ENCODE data around the gene CCT4.

The CCT4 gene

DNA sequence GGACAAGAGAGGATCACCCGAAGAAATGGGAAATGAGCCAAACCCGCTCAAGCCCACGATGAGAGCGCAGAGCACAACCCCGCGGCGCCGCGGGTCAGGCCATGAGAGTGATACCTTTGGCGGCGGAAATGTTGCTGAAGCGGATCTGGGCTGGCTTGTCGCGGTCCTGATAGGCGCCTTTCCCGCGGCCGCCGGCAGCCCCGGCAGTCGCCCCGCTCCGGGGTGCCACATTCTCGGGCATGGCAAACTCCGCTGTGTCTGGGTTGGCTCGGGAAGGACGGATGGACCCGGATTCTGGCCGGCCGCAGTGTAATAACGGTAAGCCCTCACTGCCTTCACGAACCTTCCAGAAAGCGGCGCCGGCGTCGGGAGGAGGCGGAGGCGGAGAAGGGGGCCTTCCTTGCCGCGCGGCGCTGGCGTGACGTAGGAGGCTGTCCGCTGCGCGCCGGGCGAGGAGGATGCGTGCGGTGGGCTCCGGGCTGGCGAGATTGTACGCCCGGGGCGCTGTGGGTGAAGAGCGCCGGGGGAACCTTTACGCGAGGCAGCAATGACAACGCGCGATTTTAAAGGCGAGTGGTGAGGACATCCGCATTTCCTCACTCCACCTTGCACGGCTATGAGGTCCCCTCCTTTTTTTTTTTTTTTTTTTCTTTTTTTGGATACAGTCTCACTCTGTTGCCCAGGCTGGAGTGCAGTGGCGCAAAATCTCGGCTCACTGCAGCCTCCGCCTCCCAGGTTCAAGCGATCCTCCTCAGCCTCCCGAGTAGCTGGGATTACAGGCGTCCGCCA, at the start of gene CCT4 (continued):
- TF ChIP-seq ZNF600 (tag by site-specific recombination; IDR thresholded peaks at IDR 0.05) (peak; percentile 48; the same call in 1 of the 2 replicates), FEZF1 (tag by site-specific recombination; IDR thresholded peaks at IDR 0.05) (no peak), ZNF223 (tag by site-specific recombination; IDR thresholded peaks at IDR 0.05) (no peak), GLIS2 (tag by site-specific recombination; IDR thresholded peaks at IDR 0.05) (peak; percentile 22; the same call in 1 of the 2 replicates), ZBTB17 (tag by site-specific recombination; IDR thresholded peaks at IDR 0.05) (peak; percentile 92), ZNF324 (tag by site-specific recombination; IDR thresholded peaks at IDR 0.05) (peak; percentile 73; the same call in 1 of the 2 replicates), ZNF155 (tag by site-specific recombination; IDR thresholded peaks at IDR 0.05) (no peak), ZFP69B (tag by site-specific recombination; IDR thresholded peaks at IDR 0.05) (no peak; the same call in 1 of the 2 replicates), ZNF211 (tag by site-specific recombination; IDR thresholded peaks at IDR 0.05; ENCODE audit: low read depth) (no peak), ZNF76 (tag by site-specific recombination; IDR thresholded peaks at IDR 0.05; ENCODE audit: borderline replicate concordance, low read depth) (peak; percentile 79), HOXC10 (CRISPR knock-in tag; IDR thresholded peaks at IDR 0.05) (no peak), ZNF133 (tag by site-specific recombination; IDR thresholded peaks at IDR 0.05) (no peak), KLF8 (tag by site-specific recombination; IDR thresholded peaks at IDR 0.05) (no peak; the same call in 1 of the 2 replicates), ZNF292 (tag by site-specific recombination; IDR thresholded peaks at IDR 0.05; ENCODE audit: borderline replicate concordance, low read depth) (no peak), ZNF701 (tag by site-specific recombination; IDR thresholded peaks at IDR 0.05) (no peak), KLF16 (tag by site-specific recombination; IDR thresholded peaks at IDR 0.05) (peak; percentile 77), ZNF423 (tag by site-specific recombination; IDR thresholded peaks at IDR 0.05) (no peak), ZNF302 (tag by site-specific recombination; IDR thresholded peaks at IDR 0.05; ENCODE audit: low read depth) (no peak), BCL11A (tag by site-specific recombination; IDR thresholded peaks at IDR 0.05; ENCODE audit: low read depth) (no peak), ZNF239 (tag by site-specific recombination; IDR thresholded peaks at IDR 0.05) (no peak), ZIC2 (tag by site-specific recombination; IDR thresholded peaks at IDR 0.05) (no peak), ZFP41 (tag by site-specific recombination; IDR thresholded peaks at IDR 0.05; ENCODE audit: borderline replicate concordance) (no peak), SCRT2 (tag by site-specific recombination; IDR thresholded peaks at IDR 0.05) (no peak), SETDB1 (IDR thresholded peaks at IDR 0.05; ENCODE audit: insufficient read length, low read length) (no peak), ZBTB7A (tag by site-specific recombination; IDR thresholded peaks at IDR 0.05; ENCODE audit: low read depth) (peak; percentile 67; the same call in 1 of the 2 replicates), ZNF121 (tag by site-specific recombination; IDR thresholded peaks at IDR 0.05) (peak; percentile 78), KLF9 (tag by site-specific recombination; IDR thresholded peaks at IDR 0.05; ENCODE audit: low read depth) (peak; percentile 50), ZNF544 (tag by site-specific recombination; IDR thresholded peaks at IDR 0.05) (no peak), SP3 (tag by site-specific recombination; IDR thresholded peaks at IDR 0.05) (peak; percentile 84), ZNF792 (tag by site-specific recombination; IDR thresholded peaks at IDR 0.05) (no peak)
- TF ChIP-seq, protein P1, sequence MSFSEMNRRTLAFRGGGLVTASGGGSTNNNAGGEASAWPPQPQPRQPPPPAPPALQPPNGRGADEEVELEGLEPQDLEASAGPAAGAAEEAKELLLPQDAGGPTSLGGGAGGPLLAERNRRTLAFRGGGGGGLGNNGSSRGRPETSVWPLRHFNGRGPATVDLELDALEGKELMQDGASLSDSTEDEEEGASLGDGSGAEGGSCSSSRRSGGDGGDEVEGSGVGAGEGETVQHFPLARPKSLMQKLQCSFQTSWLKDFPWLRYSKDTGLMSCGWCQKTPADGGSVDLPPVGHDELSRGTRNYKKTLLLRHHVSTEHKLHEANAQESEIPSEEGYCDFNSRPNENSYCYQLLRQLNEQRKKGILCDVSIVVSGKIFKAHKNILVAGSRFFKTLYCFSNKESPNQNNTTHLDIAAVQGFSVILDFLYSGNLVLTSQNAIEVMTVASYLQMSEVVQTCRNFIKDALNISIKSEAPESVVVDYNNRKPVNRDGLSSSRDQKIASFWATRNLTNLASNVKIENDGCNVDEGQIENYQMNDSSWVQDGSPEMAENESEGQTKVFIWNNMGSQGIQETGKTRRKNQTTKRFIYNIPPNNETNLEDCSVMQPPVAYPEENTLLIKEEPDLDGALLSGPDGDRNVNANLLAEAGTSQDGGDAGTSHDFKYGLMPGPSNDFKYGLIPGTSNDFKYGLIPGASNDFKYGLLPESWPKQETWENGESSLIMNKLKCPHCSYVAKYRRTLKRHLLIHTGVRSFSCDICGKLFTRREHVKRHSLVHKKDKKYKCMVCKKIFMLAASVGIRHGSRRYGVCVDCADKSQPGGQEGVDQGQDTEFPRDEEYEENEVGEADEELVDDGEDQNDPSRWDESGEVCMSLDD (tag by site-specific recombination; IDR thresholded peaks at IDR 0.05): 0 out of 2 replicates have a peak, but pooled peaks have one; percentile 20
- TF ChIP-seq, protein P2, sequence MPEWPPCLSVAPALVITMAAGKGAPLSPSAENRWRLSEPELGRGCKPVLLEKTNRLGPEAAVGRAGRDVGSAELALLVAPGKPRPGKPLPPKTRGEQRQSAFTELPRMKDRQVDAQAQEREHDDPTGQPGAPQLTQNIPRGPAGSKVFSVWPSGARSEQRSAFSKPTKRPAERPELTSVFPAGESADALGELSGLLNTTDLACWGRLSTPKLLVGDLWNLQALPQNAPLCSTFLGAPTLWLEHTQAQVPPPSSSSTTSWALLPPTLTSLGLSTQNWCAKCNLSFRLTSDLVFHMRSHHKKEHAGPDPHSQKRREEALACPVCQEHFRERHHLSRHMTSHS (tag by site-specific recombination; IDR thresholded peaks at IDR 0.05): no peak
- TF ChIP-seq, protein P3, sequence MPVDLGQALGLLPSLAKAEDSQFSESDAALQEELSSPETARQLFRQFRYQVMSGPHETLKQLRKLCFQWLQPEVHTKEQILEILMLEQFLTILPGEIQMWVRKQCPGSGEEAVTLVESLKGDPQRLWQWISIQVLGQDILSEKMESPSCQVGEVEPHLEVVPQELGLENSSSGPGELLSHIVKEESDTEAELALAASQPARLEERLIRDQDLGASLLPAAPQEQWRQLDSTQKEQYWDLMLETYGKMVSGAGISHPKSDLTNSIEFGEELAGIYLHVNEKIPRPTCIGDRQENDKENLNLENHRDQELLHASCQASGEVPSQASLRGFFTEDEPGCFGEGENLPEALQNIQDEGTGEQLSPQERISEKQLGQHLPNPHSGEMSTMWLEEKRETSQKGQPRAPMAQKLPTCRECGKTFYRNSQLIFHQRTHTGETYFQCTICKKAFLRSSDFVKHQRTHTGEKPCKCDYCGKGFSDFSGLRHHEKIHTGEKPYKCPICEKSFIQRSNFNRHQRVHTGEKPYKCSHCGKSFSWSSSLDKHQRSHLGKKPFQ (tag by site-specific recombination; IDR thresholded peaks at IDR 0.05): no peak
- TF ChIP-seq, protein P4, sequence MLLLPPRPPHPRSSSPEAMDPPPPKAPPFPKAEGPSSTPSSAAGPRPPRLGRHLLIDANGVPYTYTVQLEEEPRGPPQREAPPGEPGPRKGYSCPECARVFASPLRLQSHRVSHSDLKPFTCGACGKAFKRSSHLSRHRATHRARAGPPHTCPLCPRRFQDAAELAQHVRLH (tag by site-specific recombination; IDR thresholded peaks at IDR 0.05): peak; percentile 55; the same call in 1 of the 2 replicates
- TF ChIP-seq, protein P5, sequence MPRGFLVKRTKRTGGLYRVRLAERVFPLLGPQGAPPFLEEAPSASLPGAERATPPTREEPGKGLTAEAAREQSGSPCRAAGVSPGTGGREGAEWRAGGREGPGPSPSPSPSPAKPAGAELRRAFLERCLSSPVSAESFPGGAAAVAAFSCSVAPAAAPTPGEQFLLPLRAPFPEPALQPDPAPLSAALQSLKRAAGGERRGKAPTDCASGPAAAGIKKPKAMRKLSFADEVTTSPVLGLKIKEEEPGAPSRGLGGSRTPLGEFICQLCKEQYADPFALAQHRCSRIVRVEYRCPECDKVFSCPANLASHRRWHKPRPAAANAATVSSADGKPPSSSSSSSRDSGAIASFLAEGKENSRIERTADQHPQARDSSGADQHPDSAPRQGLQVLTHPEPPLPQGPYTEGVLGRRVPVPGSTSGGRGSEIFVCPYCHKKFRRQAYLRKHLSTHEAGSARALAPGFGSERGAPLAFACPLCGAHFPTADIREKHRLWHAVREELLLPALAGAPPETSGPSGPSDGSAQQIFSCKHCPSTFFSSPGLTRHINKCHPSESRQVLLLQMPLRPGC (tag by site-specific recombination; IDR thresholded peaks at IDR 0.05): no peak

All from HEK293 (cell line).